SIG-M5 treated with dmso at 0.1 percent for 504 hours (cell line): ENCODE measurements around the gene CCNY.
"Not testable (repeated sequence)": the region's sequence is repeated elsewhere in the genome, so short reads cannot be mapped to it uniquely, and the experiment has no call there.

Experiments used
- DNase-seq: peaks from one replicate; lab custom pipeline; 2025; ENCODE audit not compliant: unreplicated experiment; lab: John Stamatoyannopoulos, UW

CCNY gene

GRCh38 chr10:35400595-35401268, 64.4 kb downstream of the CCNY start:
- DNase-seq = no peak

GRCh38 chr10:35403491-35403890, 67.2 kb downstream of the CCNY start:
- not testable (repeated sequence) for DNase-seq

DNA sequence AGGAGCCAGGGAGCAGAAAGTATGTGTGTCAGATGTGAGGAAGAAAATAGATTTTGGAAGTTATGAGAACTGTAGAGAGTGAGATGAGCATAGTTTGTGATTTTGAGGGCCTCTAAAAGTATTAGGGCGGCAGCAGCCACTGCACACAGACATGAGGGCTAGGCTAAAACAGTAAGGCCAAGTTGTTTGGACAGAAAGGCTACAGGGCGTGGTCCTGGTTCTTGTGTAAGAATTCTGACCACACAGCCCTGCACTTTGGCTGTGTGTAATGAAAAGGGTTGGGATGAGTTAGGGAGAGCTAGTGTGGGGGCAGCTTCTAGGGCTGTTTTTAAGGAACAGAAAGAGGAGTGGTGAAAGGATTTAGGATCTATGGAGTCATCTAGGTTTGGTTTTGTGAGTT, 67.8 kb downstream of the CCNY start:
- DNase-seq = not testable (repeated sequence)

DNA sequence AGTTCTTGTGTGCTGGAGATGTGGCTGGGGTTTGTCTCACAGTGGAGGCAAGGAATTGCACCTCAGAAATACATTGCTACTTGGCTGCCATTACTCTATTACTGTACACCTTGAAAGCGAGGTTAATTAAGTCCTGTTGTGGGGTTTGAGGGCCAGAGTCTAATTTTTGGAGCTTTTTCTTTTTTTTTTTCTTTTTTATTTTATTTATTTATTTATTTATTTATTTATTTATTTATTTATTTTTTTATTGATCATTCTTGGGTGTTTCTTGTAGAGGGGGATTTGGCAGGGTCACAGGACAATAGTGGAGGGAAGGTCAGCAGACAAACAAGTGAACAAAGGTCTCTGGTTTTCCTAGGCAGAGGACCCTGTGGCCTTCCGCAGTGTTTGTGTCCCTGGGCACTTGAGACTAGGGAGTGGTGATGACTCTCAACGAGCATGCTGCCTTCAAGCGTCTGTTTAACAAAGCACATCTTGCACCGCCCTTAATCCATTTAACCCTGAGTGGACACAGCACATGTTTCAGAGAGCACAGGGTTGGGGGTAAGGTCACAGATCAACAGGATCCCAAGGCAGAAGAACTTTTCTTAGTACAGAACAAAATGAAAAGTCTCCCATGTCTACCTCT, 69.8 kb downstream of the CCNY start:
- not testable (repeated sequence) for DNase-seq

DNA sequence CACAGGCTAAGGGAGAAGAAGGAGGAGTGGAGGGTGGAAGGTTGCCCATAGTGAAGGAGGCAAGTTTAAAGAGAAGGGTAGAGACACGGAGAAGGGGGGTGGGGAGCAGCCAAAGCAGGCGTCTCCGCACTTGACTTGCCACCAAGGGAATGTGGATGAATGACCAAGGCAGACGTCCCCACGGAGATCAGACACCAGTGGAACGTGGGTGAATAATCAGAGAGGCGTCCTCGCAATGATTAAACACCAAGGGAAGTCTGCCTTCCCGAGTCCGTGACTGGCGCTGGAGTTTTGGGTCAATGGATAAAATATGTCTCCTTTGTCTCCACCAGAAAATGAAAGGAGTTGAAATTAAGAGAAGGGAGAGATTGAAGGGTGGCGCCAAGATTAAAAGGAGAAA, 71.4 kb downstream of the CCNY start:
- not testable (repeated sequence) for DNase-seq

- DNase-seq = no peak
These were observed 72.8 kb downstream of the CCNY start for GRCh38 chr10:35409094-35409582.

DNA sequence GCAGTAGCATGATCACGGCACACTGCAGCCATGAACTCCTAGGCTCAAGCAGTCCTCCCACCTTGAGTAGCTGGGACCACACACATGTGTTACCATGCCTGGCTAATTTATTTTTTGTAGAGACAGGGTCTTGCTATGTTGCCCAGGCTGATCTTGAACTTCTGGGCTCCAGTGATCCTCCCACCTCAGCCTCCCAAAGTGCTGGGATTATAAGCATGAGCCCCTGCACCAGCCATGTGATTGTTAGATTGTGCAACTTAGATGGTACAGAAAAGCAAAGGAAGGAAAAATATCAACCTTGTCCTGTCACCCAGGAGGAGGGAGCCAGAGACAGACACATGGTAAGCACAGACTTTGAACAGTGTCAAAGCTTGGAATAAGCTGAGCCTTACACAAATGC, 73.5 kb downstream of the CCNY start:
- DNase-seq = no peak

- DNase-seq = no peak
These were observed 75.9 kb downstream of the CCNY start for GRCh38 chr10:35412003-35412723.

- DNase-seq = no peak
These were observed 76.7 kb downstream of the CCNY start for GRCh38 chr10:35412900-35413491.

DNA sequence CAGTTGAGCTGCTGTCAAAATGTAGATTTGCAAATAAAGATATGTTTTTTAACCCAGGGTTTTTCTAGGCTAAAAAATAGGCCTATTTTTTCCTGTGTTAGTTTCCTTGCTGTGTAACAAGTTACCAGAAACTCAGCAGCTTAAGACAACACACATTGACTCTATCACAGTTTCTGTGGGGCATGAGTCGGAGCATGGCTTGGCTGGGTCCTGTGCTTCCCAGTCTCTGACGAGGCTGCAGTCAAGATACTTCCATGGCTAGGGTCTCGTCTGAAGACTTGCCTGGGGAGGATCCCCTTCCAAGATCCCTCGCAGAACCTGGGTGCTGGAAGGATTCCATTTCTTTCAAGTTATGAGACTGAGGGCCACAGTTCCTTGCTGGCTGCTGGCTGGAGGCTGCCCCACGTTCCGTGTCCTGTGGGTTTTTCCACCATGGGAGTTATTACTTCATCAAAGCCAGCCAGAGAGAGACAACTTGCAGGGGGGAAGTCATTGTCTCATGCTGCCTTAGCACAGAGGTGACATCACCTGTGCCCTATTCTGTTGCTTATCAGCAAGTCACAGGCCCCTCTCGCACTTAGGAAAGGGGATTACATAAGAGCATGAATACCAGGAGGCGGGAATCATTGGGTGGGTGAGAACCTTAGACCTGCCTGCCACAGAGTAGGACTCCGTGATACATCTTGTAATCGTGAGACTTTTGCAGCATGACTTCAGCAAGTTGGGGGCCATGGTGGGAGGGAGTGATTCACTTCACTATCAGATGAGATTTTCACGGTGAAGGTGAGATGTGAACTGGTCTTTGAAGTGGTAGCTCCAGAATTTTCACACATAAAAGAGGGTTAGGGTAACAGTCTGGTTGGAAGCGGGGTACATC, 77.9 kb downstream of the CCNY start:
- DNase-seq = no peak

GRCh38 chr10:35415505-35415904, 79.2 kb downstream of the CCNY start:
- DNase-seq = no peak

GRCh38 chr10:35416619-35417312, 80.5 kb downstream of the CCNY start:
- no peak for DNase-seq

DNA sequence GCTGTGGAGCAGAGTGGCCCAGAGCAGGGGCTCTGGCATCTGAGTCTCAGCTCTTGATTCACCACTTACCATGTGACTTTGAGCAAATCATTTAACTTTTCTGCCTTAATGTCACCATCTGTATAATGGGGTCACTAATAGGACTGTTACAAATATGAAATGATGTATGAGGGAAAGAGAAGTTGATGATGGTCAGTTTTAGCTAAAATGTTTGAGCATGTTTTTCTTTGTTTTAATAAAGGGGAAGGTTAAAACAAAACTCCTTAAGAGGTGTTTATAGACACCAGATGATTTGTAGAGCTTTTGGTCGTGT, 81.0 kb downstream of the CCNY start:
- no peak for DNase-seq

DNA sequence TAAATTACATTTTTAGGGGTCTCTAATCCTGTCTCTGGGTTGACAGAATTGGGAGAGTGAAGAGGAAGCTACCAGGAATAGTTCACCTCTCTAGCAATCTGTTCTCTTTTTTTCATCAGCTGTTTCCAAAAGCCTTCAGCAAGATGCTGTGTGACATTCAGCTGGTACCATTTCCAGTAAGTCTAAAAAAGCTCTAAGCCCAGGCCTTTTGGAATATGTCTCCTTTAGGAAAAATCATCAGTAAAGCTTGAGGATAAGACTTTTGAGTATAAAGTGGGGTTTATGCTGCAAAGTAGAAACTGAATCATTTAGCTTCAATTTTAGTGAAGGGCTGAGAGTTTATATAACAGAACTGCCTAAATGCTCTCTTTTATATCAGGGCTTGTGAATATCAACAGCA, 81.5 kb downstream of the CCNY start:
- DNase-seq = no peak

GRCh38 chr10:35418580-35418979, 82.3 kb downstream of the CCNY start:
- DNase-seq = not testable (repeated sequence)

DNA sequence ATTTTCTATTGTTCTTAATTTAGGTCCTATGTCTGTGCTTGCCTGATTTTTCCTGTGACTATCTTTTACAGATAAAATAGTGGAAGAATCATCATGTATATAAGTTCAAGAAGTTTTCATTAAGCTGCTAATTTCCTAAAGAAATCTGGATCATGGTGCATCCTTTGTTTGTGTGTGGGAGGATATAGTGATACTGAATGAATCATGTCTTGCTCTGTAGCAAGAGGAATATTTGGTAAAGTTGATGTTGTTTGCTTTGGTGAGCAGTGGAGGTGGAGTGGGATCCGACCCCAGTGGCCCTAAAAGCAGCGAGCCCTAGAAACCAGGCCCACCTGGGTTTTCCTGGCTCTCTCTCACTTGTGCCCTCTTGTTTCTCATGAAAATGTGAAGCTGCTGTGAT, 83.7 kb downstream of the CCNY start:
- no peak for DNase-seq

DNA sequence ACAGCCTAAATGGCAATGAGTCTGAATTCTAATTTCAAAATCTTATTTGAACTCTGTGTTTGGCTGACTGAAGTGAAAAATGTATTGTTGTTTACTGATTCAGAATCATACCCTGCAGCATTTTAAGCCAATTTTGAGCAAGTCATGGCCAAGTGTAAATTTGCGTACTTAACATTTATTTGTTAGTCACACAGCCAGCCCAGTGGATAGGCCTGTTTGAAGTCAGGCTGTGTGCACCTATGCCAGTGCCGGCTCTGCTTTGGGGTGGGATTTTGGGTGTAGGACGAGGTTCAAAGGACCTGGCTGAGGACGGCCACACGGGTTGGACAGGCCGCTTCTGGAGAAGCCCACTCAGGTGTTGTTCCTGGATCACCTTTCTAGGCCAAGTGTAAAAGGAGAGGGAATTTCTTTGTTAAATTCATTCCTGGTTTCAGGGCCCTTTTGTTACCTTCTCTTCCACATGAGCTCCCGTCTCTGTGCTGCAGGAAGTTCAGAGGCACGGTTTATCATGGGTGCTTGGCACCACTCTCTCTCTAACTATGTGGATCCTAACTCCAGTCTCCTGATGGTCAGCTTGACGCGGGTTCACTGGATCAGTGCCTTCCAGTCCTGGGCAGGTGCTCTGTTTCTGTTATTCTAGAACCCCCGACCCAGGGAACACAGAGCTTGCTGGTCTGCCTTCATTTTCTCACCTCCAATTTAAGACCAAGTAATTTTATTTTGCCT, 84.7 kb downstream of the CCNY start:
- DNase-seq = no peak

- DNase-seq = no peak
These were observed 85.4 kb downstream of the CCNY start for GRCh38 chr10:35421553-35422178.

- DNase-seq = no peak
These were observed 85.9 kb downstream of the CCNY start for GRCh38 chr10:35422228-35422627.
